ENCODE data around the gene PPP1R3F.

The PPP1R3F gene

DNA sequence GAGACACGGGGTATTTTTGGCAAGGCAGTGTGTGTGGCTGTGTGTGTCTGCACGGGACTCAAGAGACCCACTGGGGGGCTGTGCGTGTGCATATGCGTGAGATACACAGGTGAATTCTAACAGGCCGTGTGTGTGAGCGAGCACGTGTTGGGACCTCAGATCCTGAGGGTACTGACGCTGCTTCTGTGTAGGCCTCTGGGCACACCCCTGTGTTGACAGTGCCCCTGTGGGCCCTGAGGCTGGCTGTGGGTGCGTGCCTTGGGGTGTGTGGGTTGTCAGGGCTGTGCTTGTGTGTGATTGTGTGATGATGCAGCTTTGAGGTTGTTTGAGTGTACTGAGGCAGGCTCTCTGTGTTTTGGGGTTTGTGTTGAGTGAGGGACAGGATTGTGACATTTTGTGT, 19.0 kb upstream of the PPP1R3F start:
- H4K5ac ChIP-seq (ENCODE audit: low read length), result no peak overlapping the region
- no peak overlapping the region for H3K9ac ChIP-seq (ENCODE audit: low read length)
- no peaks in the 10 kb centered on the region for H3K36me3 ChIP-seq (ENCODE audit: control insufficient read depth, insufficient read depth, low read length)
- WGBS (ENCODE audit: extremely low coverage, insufficient coverage, low lambda C conversion rate), result no CpG with 5 or more reads among the region's 9 CpGs
- H3K4me2 ChIP-seq (ENCODE audit: low read length), result no peak overlapping the region
- H4K8ac ChIP-seq (ENCODE audit: low read depth, low read length), result no peak overlapping the region
- H2AK5ac ChIP-seq (ENCODE audit: low read length), result no peak overlapping the region
- H3K56ac ChIP-seq (ENCODE audit: low read length), result no peak overlapping the region
- no peaks in the 10 kb centered on the region for H3K79me2 ChIP-seq (ENCODE audit: control insufficient read depth, insufficient read depth, low read length)
- H3K27me3 ChIP-seq (ENCODE audit: insufficient read depth, low read length, poor library complexity), result no peaks in the 10 kb centered on the region
- no peak overlapping the region for H2BK120ac ChIP-seq (ENCODE audit: low read depth, low read length)
- no peak overlapping the region for H2BK15ac ChIP-seq (replicated peaks; ENCODE audit: low read depth)
- H3K23ac ChIP-seq (ENCODE audit: low read length), result no peak overlapping the region
- no peak overlapping the region for H3K18ac ChIP-seq (ENCODE audit: low read length)
- H3K79me1 ChIP-seq (ENCODE audit: low read length), result no peaks in the 10 kb centered on the region
- H2BK5ac ChIP-seq (ENCODE audit: low read length), result no peak overlapping the region
- H3K27ac ChIP-seq (ENCODE audit: low read depth, low read length), result no peak overlapping the region
- no peaks in the 10 kb centered on the region for H3K4me1 ChIP-seq (ENCODE audit: control insufficient read depth, low read depth, low read length)
- H3K4ac ChIP-seq (ENCODE audit: low read depth, low read length), result no peak overlapping the region
- H3K4me3 ChIP-seq (ENCODE audit: low read length), result no peak overlapping the region
- no peak for DNase-seq

- H4K5ac ChIP-seq (ENCODE audit: low read length), result no peak overlapping the region
- no peak overlapping the region for H3K23ac ChIP-seq (ENCODE audit: low read length)
- H3K9ac ChIP-seq (ENCODE audit: low read length), result no peak overlapping the region
- H3K27me3 ChIP-seq (ENCODE audit: insufficient read depth, low read length, poor library complexity), result no peaks in the 10 kb centered on the region
- no peaks in the 10 kb centered on the region for H3K36me3 ChIP-seq (ENCODE audit: control insufficient read depth, insufficient read depth, low read length)
- H4K8ac ChIP-seq (ENCODE audit: low read depth, low read length), result no peak overlapping the region
- no CpG with 5 or more reads among the region's 13 CpGs for WGBS (ENCODE audit: extremely low coverage, insufficient coverage, low lambda C conversion rate)
- H3K4me2 ChIP-seq (ENCODE audit: low read length), result no peak overlapping the region
- no peaks in the 10 kb centered on the region for H3K79me2 ChIP-seq (ENCODE audit: control insufficient read depth, insufficient read depth, low read length)
- H2BK5ac ChIP-seq (ENCODE audit: low read length), result no peak overlapping the region
- H3K4me3 ChIP-seq (ENCODE audit: low read length), result no peak overlapping the region
- H3K4ac ChIP-seq (ENCODE audit: low read depth, low read length), result no peak overlapping the region
- no peak overlapping the region for H3K56ac ChIP-seq (ENCODE audit: low read length)
- H3K4me1 ChIP-seq (ENCODE audit: control insufficient read depth, low read depth, low read length), result no peaks in the 10 kb centered on the region
- no peak overlapping the region for H3K18ac ChIP-seq (ENCODE audit: low read length)
- H2BK120ac ChIP-seq (ENCODE audit: low read depth, low read length), result no peak overlapping the region
- no peak for DNase-seq
- H2AK5ac ChIP-seq (ENCODE audit: low read length), result no peak overlapping the region
- no peaks in the 10 kb centered on the region for H3K79me1 ChIP-seq (ENCODE audit: low read length)
- H2BK15ac ChIP-seq (replicated peaks; ENCODE audit: low read depth), result no peak overlapping the region
- H3K27ac ChIP-seq (ENCODE audit: low read depth, low read length), result no peak overlapping the region
These were observed 18.3 kb upstream of the PPP1R3F start for GRCh38 chrX:49251325-49251724.

DNA sequence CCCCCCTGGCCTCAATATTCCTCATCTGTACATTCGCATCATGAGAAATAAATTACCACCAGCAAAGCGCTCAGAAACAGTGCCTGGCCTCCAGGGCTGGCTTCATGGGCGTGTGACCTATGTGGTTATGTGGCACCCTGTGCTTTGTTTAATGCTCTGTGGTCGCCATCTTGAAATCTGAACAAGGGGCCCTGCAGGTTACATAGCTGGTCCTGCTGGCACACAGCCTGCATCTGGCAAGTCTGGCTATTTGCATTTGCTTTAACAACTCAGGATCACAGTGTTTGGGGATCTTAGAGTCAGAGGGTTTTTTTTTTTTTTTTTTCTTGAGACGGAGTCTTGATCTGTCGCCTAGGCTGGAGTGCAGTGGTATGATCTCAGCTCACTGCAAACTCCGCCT, 15.0 kb upstream of the PPP1R3F start:
- Histone ChIP-seq H3K27ac (ENCODE audit: low read depth, low read length) (no peak overlapping the region), H3K79me1 (ENCODE audit: low read length) (no peaks in the 10 kb centered on the region), H3K4ac (ENCODE audit: low read depth, low read length) (no peak overlapping the region), H3K9ac (ENCODE audit: low read length) (no peak overlapping the region), H3K56ac (ENCODE audit: low read length) (no peak overlapping the region), H3K27me3 (ENCODE audit: insufficient read depth, low read length, poor library complexity) (no peaks in the 10 kb centered on the region), H3K18ac (ENCODE audit: low read length) (no peak overlapping the region), H3K4me1 (ENCODE audit: control insufficient read depth, low read depth, low read length) (no peaks in the 10 kb centered on the region), H3K79me2 (ENCODE audit: control insufficient read depth, insufficient read depth, low read length) (no peaks in the 10 kb centered on the region), H3K36me3 (ENCODE audit: control insufficient read depth, insufficient read depth, low read length) (no peaks in the 10 kb centered on the region), H3K4me3 (ENCODE audit: low read length) (no peak overlapping the region), H2BK15ac (replicated peaks; ENCODE audit: low read depth) (no peak overlapping the region), H3K4me2 (ENCODE audit: low read length) (no peak overlapping the region), H4K8ac (ENCODE audit: low read depth, low read length) (no peak overlapping the region), H2BK120ac (ENCODE audit: low read depth, low read length) (no peak overlapping the region), H3K23ac (ENCODE audit: low read length) (no peak overlapping the region), H2BK5ac (ENCODE audit: low read length) (no peak overlapping the region), H2AK5ac (ENCODE audit: low read length) (no peak overlapping the region), H4K5ac (ENCODE audit: low read length) (no peak overlapping the region)
- WGBS (ENCODE audit: extremely low coverage, insufficient coverage, low lambda C conversion rate), result no CpG with 5 or more reads among the region's 7 CpGs
- DNase-seq, result no peak

DNA sequence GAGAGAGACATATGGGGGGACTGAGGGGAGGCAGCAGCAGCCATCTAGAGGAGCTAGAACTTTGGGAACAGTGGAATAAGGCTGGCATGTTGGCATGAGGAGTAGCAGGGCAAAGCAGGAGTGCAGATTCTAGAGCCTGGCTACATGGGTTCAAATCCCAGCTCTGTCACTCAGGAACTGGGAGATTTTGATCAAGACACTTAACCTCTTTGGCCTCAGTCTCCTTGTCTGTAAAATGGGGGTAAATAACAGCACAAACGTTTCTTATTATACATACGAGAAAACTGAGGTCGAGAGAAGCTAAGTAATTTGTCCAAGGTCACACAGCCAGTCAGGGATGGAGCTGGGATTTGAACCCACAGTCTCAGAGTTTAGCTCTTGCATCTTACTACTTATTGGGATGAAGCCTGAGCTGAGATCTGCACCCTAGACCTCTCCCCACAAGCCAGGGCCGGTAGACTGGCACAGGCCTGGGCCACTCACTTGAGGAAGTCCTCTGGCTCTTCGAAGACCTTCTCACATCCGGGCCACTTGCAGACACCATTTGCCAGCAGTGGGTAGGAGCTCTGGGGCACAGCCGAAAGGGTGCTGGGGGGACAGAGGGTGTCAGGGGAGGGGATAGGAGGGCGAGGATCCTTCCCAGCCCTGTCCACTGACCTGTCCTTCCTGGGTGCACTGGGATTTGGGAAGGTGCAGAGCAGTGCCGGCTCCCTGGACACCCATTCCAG, 13.2 kb upstream of the PPP1R3F start:
- DNase-seq, result no peak
- no peaks in the 10 kb centered on the region for H3K27me3 ChIP-seq (ENCODE audit: insufficient read depth, low read length, poor library complexity)
- H4K8ac ChIP-seq (ENCODE audit: low read depth, low read length), result no peak overlapping the region
- no peaks in the 10 kb centered on the region for H3K79me2 ChIP-seq (ENCODE audit: control insufficient read depth, insufficient read depth, low read length)
- H3K4me2 ChIP-seq (ENCODE audit: low read length), result no peak overlapping the region
- no CpG with 5 or more reads among the region's 9 CpGs for WGBS (ENCODE audit: extremely low coverage, insufficient coverage, low lambda C conversion rate)
- H3K27ac ChIP-seq (ENCODE audit: low read depth, low read length), result no peak overlapping the region
- no peaks in the 10 kb centered on the region for H3K36me3 ChIP-seq (ENCODE audit: control insufficient read depth, insufficient read depth, low read length)
- no peak overlapping the region for H2AK5ac ChIP-seq (ENCODE audit: low read length)
- H3K4me1 ChIP-seq (ENCODE audit: control insufficient read depth, low read depth, low read length), result no peaks in the 10 kb centered on the region
- H2BK5ac ChIP-seq (ENCODE audit: low read length), result no peak overlapping the region
- H3K79me1 ChIP-seq (ENCODE audit: low read length), result no peaks in the 10 kb centered on the region
- no peak overlapping the region for H3K4ac ChIP-seq (ENCODE audit: low read depth, low read length)
- H4K5ac ChIP-seq (ENCODE audit: low read length), result no peak overlapping the region
- no peak overlapping the region for H2BK15ac ChIP-seq (replicated peaks; ENCODE audit: low read depth)
- no peak overlapping the region for H3K23ac ChIP-seq (ENCODE audit: low read length)
- H2BK120ac ChIP-seq (ENCODE audit: low read depth, low read length), result no peak overlapping the region
- no peak overlapping the region for H3K56ac ChIP-seq (ENCODE audit: low read length)
- no peak overlapping the region for H3K9ac ChIP-seq (ENCODE audit: low read length)
- no peak overlapping the region for H3K18ac ChIP-seq (ENCODE audit: low read length)
- H3K4me3 ChIP-seq (ENCODE audit: low read length), result no peak overlapping the region

GRCh38 chrX:49257074-49257790, 12.4 kb upstream of the PPP1R3F start:
- Histone ChIP-seq H3K4me1 (ENCODE audit: control insufficient read depth, low read depth, low read length) (no peaks in the 10 kb centered on the region), H3K4me2 (ENCODE audit: low read length) (no peak overlapping the region), H3K79me1 (ENCODE audit: low read length) (no peaks in the 10 kb centered on the region), H3K18ac (ENCODE audit: low read length) (no peak overlapping the region), H3K79me2 (ENCODE audit: control insufficient read depth, insufficient read depth, low read length) (no peaks in the 10 kb centered on the region), H2AK5ac (ENCODE audit: low read length) (no peak overlapping the region), H3K4ac (ENCODE audit: low read depth, low read length) (no peak overlapping the region), H3K27me3 (ENCODE audit: insufficient read depth, low read length, poor library complexity) (no peaks in the 10 kb centered on the region), H3K36me3 (ENCODE audit: control insufficient read depth, insufficient read depth, low read length) (no peaks in the 10 kb centered on the region), H3K56ac (ENCODE audit: low read length) (no peak overlapping the region), H3K27ac (ENCODE audit: low read depth, low read length) (no peak overlapping the region), H3K23ac (ENCODE audit: low read length) (no peak overlapping the region), H3K9ac (ENCODE audit: low read length) (no peak overlapping the region), H2BK5ac (ENCODE audit: low read length) (no peak overlapping the region), H3K4me3 (ENCODE audit: low read length) (no peak overlapping the region), H4K5ac (ENCODE audit: low read length) (no peak overlapping the region), H4K8ac (ENCODE audit: low read depth, low read length) (no peak overlapping the region), H2BK15ac (replicated peaks; ENCODE audit: low read depth) (no peak overlapping the region), H2BK120ac (ENCODE audit: low read depth, low read length) (no peak overlapping the region)
- WGBS (ENCODE audit: extremely low coverage, insufficient coverage, low lambda C conversion rate), result no CpG with 5 or more reads among the region's 14 CpGs
- DNase-seq, result no peak

All from mesendoderm (in vitro differentiated cells).